Prostate gland (tissue), 2 donors: ENCODE data around the gene ARID5A. TPM values are rescaled to one million over a fixed set of nuclear protein-coding genes. Genes with fewer than 3 reads are reported as not detected.

ENCODE experiments used
- DNase-seq: peaks from one replicate; pipeline ENCODE4 v3.0.0-alpha.2; 2019; ENCODE audit warnings: low spot score
- H3K27ac ChIP-seq, 2 donors: fragments of 200-600 bp; sonication (generic); 2 replicates each; pipeline ENCODE4 v1.5.1; 2017 to 2019
- H3K27me3 ChIP-seq: fragments of 200-600 bp; sonication (generic); replicated peaks from 2 replicates; pipeline ENCODE4 v1.5.1; 2019; ENCODE audit not compliant: insufficient read depth
- H3K36me3 ChIP-seq, 2 donors: fragments of 200-600 bp; sonication (generic); 1 replicate in 1 of 2; 2 replicates in 1 of 2; pipeline versions ENCODE4 v1.5.1 to v1.8.1; 2017 to 2019
- H3K4me1 ChIP-seq: fragments of 200-600 bp; sonication (generic); replicated peaks from 2 replicates; pipeline ENCODE4 v1.5.1; 2019
- H3K4me3 ChIP-seq, 2 donors: fragments of 200-600 bp; sonication (generic); 2 replicates each; pipeline ENCODE4 v1.5.1; 2017 to 2019
- H3K9me3 ChIP-seq: fragments of 200-600 bp; sonication (generic); 2 replicates; pipeline ENCODE4 v1.5.1; 2017
- POLR2A ChIP-seq: fragments of 450-650 bp; IDR thresholded peaks from one replicate; pipeline ENCODE4 v1.6.1; 2016; ENCODE audit warnings: antibody characterized with exemption, mild to moderate bottlenecking
- POLR2AphosphoS5 ChIP-seq: sonication (generic); formaldehyde crosslinking; IDR thresholded peaks from one replicate; pipeline ENCODE4 v1.6.1; 2017; ENCODE audit warnings: antibody characterized with exemption
- whole genome bisulfite sequencing: methylation state at CpG from one replicate; pipeline ENCODE4 v1.1.5; 2018; 5-methylcytosine and 5-hydroxymethylcytosine counted together
- intact Hi-C: fragments of 100-400 bp; cut with DNase I; formaldehyde crosslinking; loops from one replicate; pipeline ENCODE4 v1.14.2; 2022
- total RNA-seq, 2 donors: library from RNA; depleted of rRNA; stranded (reverse); fragments of >200 nt; gene quantifications; one replicate each; pipeline ENCODE4 v1.1.0, GENCODE V29; 2016
- TF ChIP-seq, protein P1 (sequence below), 4 experiments: fragments of 200-600 bp in 2 of 4; fragments of 450-650 bp in 2 of 4; sonication (generic) in 2 of 4; IDR thresholded peaks; 1 replicate in 3 of 4; 2 replicates in 1 of 4; pipeline ENCODE4 v1.5.1; 2016 to 2019; ENCODE audit warnings: antibody characterized with exemption in 4 of 4, mild to moderate bottlenecking in 2 of 4, moderate library complexity in 2 of 4

The ARID5A gene
- total RNA-seq, 2 donors from 2014 or later = 23.0 to 54.6 TPM

DNA sequence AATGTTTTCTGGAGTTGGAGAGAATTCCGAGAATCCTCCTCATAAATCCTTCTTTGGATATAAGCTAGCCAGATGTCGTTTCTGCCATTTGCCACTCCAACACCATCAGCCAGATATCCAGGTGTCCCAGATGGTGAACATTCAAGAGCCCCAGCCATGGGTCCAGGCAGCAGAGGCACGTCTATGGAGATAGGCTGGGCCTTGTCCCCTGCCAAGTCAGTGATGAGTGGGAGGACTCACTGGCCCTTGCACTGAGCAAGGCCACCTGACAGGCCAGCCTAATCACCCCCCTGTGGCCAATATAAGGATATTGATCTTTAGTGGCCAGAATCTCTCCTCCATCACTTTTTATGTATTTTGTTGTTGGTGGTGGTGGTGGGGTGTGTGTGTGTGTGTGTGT, 28.0 kb downstream of the ARID5A start:
- Histone ChIP-seq H3K9me3 (no peaks in the 10 kb centered on the region), H3K4me1 (no peaks in the 10 kb centered on the region), H3K4me3 (no peak overlapping the region), H3K27ac (no peak overlapping the region), H3K36me3 (no peaks in the 10 kb centered on the region), H3K27me3 (no peaks in the 10 kb centered on the region)
- TF ChIP-seq POLR2AphosphoS5 (no peak), POLR2A (no peak)
- TF ChIP-seq, protein P1, sequence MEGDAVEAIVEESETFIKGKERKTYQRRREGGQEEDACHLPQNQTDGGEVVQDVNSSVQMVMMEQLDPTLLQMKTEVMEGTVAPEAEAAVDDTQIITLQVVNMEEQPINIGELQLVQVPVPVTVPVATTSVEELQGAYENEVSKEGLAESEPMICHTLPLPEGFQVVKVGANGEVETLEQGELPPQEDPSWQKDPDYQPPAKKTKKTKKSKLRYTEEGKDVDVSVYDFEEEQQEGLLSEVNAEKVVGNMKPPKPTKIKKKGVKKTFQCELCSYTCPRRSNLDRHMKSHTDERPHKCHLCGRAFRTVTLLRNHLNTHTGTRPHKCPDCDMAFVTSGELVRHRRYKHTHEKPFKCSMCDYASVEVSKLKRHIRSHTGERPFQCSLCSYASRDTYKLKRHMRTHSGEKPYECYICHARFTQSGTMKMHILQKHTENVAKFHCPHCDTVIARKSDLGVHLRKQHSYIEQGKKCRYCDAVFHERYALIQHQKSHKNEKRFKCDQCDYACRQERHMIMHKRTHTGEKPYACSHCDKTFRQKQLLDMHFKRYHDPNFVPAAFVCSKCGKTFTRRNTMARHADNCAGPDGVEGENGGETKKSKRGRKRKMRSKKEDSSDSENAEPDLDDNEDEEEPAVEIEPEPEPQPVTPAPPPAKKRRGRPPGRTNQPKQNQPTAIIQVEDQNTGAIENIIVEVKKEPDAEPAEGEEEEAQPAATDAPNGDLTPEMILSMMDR (IDR thresholded peaks at IDR 0.05) = no peak
- 72% methylated on average over 3 of the region's 3 CpGs for WGBS
- intact Hi-C loops = no loop called here
- DNase-seq = no peak

DNA sequence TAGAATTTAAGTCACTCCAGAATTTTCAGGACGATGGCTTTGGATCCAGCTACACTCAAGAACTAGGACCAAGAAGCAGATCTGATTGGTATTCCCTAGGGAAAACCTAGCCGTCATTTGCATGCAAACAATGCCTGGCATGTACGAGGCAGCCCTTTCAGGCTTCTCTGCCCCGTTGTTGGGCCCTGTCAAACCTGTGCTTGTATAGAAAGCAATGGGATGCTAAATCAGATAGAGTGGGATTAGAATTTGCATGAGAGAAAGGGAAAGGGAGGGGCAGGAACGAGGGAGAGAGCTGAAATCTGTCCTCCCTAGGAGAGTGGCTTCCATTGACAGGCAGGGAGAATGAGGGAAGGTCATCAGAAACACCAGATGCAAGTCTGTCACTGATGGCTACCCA, 28.6 kb downstream of the ARID5A start:
- TF ChIP-seq, protein P1 (IDR thresholded peaks at IDR 0.05) = no peak
- TF ChIP-seq POLR2A = no peak
- TF ChIP-seq POLR2AphosphoS5 = no peak
- intact Hi-C loops = no loop called here
- Histone ChIP-seq H3K27me3 (no peaks in the 10 kb centered on the region), H3K27ac (no peak overlapping the region), H3K36me3 (no peaks in the 10 kb centered on the region), H3K9me3 (no peaks in the 10 kb centered on the region), H3K4me1 (no peaks in the 10 kb centered on the region), H3K4me3 (no peak overlapping the region)
- no peak for DNase-seq
- WGBS = 67% methylated on average over 5 of the region's 5 CpGs

DNA sequence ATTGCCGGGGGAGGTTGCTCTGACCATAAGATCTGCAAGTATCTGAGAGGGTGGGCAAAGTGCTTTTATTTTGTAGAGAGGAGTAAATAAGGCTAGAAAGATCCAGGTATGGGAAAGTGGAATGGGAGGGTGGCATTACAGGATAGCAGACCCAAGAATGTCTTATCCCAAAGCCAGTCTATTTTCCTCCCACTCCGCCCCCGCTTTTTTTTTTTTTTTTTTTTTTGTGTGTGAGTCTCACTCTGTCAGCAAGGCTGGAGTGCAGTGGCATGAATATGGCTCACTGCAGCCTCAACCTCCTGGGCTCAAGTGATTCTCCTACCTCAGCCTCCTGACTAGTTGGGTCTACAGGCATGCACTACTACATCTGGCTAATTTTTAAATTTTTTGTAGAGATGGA, 31.5 kb downstream of the ARID5A start:
- WGBS = 79% methylated on average over 3 of the region's 3 CpGs
- no peak overlapping the region for H3K27ac ChIP-seq
- H3K4me3 ChIP-seq = no peak overlapping the region
- H3K9me3 ChIP-seq = no peaks in the 10 kb centered on the region
- intact Hi-C loops = no loop called here
- no peak for TF ChIP-seq POLR2A
- TF ChIP-seq, protein P1 (IDR thresholded peaks at IDR 0.05) = no peak
- DNase-seq = no peak
- no peaks in the 10 kb centered on the region for H3K4me1 ChIP-seq
- H3K36me3 ChIP-seq = no peaks in the 10 kb centered on the region
- H3K27me3 ChIP-seq = no peaks in the 10 kb centered on the region

DNA sequence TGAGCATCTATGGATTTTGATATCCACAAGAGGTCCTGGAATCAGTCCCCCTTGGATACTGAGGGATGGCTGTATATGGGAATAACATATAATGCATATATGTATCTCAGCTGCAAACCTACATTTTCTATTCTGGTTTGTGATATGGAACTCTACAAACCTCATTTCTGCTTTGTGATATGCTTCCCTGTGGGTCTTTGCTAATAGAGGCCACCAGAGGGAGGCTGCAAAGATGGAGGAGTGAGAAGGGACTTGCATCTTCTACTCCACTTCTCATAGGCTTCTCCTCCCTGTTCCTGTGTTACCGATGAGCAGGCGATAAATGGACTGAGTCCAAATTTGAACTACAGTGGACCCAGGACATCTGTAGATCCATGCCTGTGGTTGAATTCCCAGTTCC, 37.8 kb downstream of the ARID5A start:
- Histone ChIP-seq H3K36me3 (no peaks in the 10 kb centered on the region), H3K4me3 (no peak overlapping the region), H3K27ac (no peak overlapping the region), H3K4me1 (no peaks in the 10 kb centered on the region), H3K9me3 (no peaks in the 10 kb centered on the region), H3K27me3 (no peaks in the 10 kb centered on the region)
- no peak for DNase-seq
- intact Hi-C loops = no loop called here
- WGBS = 90% methylated on average over 2 of the region's 2 CpGs
- TF ChIP-seq, protein P1 (IDR thresholded peaks at IDR 0.05) = no peak
- TF ChIP-seq POLR2A = no peak
- TF ChIP-seq POLR2AphosphoS5 = no peak

DNA sequence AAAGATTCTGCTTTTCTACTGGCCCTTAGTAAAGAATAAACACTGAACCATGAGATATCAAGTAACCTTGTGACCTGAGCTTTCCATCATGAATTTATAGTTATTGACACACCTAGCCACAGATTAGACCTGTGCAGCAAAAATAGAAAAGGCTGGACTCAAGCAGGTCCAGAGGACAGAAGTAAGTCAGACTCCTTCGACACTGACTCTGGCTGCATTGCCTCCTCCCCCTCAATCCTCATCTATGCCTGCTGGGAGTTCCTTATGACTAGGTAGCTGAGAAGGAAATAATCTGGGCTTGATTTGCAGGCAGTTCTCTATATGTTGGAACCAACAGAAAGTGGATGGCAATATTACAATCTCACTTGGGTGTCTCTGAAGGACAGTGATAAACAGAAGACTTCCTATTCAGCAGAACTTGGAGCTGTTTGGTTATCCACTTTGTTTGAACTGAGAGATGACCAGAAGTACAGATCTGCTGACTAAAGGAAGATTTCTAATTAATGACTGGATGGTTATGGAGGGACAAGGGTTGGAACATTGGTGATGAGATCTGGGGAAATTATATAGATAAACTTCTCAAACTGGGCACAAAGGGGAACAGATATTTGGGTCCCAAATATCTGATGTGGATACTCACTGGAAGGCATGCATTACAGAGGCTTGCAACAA, 39.4 kb downstream of the ARID5A start:
- WGBS = 79% methylated on average over 1 of the region's 1 CpG
- intact Hi-C loops = no loop called here
- H3K27me3 ChIP-seq = no peaks in the 10 kb centered on the region
- H3K4me3 ChIP-seq = no peak overlapping the region
- TF ChIP-seq POLR2A = no peak
- no peak for TF ChIP-seq POLR2AphosphoS5
- TF ChIP-seq, protein P1 (IDR thresholded peaks at IDR 0.05) = no peak
- DNase-seq = no peak
- no peak overlapping the region for H3K27ac ChIP-seq
- H3K9me3 ChIP-seq = no peaks in the 10 kb centered on the region
- no peaks in the 10 kb centered on the region for H3K36me3 ChIP-seq
- no peaks in the 10 kb centered on the region for H3K4me1 ChIP-seq
